GM12874 (cell line): Measurements from ENCODE around the gene HRK.

Experiments
- CTCF ChIP-seq: IDR thresholded peaks from 2 replicates; pipeline ENCODE4 v1.5.1; 2011; ENCODE audit warnings: low read depth, mild to moderate bottlenecking, control low read depth, low read length, moderate library complexity; ENCODE audit not compliant: insufficient read depth

HRK gene

GRCh38 chr12:116896411-116896924, 15.2 kb upstream of the HRK start:
- no peak for TF ChIP-seq CTCF

- TF ChIP-seq CTCF, result no peak
These were observed 13.7 kb upstream of the HRK start for GRCh38 chr12:116894913-116895312.

GRCh38 chr12:116892349-116893140, 11.3 kb upstream of the HRK start:
- no peak for TF ChIP-seq CTCF

GRCh38 chr12:116891019-116891418, 9.8 kb upstream of the HRK start:
- TF ChIP-seq CTCF, result no peak

DNA sequence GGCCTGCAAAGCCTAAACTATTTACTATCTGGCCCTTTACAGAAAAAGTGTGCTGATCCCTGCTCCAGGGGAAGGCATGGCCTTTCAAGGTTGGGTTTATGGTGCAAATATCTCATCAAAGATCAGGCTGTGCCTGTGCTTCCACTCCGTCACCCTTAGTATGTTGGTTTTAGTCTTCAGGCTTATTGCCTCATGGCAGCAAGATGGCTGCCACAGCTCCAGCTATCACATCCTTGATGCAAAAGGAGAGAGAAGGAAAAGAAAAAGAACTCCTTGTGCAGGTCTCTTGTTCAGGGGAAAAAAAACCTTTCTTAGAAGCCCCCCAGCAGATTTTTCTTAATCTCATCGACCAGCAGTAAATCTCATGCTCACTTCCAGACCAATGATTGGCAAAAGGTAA, 9.1 kb upstream of the HRK start:
- no peak for TF ChIP-seq CTCF

- no peak for TF ChIP-seq CTCF
These were observed 6.7 kb upstream of the HRK start for GRCh38 chr12:116887897-116888296.

DNA sequence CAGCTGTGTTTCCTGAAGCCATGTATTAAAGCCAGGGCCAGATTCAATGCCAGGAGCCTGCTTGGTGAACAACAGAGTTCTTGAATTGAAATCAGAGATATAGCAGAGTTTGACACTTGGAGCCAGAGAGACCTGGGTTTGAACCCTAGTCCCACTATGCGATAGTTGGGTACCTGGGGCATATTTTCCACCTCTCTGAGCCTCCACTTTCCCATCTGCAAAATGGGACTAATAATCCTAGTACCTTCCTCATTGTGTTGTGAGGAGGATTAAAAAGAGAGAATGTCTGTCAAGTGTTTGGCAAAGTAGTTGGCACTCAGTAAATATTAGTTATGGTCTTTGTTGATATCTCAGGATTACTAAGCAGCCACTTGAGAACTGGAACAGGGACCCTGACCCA, 6.0 kb upstream of the HRK start:
- no peak for TF ChIP-seq CTCF
